ENCODE data around the gene TMEM187.

Gene TMEM187, protein sequence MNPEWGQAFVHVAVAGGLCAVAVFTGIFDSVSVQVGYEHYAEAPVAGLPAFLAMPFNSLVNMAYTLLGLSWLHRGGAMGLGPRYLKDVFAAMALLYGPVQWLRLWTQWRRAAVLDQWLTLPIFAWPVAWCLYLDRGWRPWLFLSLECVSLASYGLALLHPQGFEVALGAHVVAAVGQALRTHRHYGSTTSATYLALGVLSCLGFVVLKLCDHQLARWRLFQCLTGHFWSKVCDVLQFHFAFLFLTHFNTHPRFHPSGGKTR

DNA sequence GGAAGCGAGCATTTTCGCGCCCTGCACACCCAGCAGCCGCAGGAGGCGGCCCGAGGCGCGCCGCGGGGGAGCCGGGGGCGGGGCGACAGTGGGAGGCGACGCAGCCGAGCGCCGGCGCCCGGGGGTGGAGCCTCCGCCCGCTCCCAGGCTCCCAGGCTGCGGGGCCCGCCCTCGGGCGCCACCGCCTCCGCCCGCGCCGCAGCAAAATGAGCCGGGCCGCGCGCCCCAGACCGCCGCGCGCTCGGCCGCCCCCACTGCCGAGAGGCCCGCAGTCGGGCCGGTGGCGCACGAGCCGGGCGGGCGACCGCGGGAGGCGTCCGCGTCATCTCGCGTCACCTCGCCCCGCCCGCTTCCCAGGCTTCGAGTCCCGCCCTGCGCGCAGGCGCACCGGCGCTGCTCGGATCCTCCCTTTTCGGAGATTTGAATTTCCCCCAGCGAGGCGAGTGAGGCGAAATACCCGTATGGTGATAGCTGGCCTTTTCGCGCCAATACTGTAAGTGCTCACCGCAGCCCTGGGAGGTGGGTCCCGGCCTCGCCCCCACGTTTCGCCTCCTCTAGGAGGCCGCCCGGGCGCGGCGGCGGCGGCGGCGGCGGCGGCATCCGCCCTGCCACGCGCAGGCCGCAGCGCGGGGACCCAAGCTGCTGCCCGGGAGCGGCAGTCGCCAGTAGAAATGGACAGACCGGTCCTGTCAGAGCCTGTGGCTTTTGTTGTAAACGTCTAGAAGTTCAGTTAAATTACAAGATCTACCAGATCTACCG, at the start of gene TMEM187:
Gene TMEM187, plus strand, starts transcription at position 387 of the 759 bp plus-strand sequence. CDS start 9,309 bp downstream, outside the sequence.
- DNase-seq (ENCODE audit: low spot score), result peak; percentile 93
- peak within 1 kb of the TSS; percentile 99 for H3K27ac ChIP-seq
- H3K4me3 ChIP-seq, result peak within 1 kb of the TSS; percentile 87
- TF ChIP-seq, protein P1, sequence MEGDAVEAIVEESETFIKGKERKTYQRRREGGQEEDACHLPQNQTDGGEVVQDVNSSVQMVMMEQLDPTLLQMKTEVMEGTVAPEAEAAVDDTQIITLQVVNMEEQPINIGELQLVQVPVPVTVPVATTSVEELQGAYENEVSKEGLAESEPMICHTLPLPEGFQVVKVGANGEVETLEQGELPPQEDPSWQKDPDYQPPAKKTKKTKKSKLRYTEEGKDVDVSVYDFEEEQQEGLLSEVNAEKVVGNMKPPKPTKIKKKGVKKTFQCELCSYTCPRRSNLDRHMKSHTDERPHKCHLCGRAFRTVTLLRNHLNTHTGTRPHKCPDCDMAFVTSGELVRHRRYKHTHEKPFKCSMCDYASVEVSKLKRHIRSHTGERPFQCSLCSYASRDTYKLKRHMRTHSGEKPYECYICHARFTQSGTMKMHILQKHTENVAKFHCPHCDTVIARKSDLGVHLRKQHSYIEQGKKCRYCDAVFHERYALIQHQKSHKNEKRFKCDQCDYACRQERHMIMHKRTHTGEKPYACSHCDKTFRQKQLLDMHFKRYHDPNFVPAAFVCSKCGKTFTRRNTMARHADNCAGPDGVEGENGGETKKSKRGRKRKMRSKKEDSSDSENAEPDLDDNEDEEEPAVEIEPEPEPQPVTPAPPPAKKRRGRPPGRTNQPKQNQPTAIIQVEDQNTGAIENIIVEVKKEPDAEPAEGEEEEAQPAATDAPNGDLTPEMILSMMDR (IDR thresholded peaks at IDR 0.05), result no peak

DNA sequence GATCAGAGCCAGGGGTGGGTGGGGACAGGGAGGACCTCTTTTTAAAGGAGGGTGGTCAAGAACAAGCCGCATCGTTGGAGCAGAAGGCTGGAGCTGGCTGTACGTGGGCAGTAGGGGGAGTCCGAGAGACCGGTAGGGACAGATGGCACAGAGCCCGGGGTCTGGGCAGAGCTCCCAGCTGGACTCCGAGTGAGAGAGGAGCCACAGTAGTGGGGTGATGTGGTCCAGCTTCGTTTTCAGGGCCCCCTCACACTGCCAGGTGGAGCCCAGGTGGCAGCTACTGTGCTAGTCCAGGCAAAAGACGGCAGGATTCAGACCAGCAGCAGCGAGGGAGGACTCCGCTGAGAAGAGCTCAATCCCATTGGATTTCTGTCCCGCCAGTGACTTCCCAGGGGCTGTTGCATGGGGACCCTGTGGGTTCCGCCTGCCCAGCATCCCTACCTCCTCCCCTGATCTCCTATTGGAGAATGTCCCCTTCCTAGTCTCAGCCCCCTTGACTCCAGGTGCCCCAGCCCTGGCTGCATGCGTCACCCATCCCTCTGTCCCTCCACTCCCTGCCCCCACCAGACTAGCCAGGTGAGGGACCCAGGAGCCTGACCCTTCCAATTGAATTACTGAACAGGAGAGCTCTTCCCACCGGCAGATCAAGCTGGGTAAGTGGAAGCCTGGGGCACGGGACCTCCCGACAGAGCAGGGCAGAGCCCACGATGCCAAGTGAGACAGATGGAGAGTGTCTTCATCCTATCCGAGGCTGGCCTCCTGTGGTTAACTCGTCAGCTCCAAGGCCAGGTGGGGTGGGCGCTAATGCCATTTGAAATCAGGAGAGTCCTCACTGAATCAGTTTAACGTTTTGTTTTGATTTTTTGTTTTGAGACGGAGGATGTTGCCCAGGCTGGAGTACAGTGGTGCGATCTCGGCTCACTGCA, 49.4 kb upstream of the TMEM187 start:
- Histone ChIP-seq H3K27ac (no peak overlapping the region), H3K4me3 (peak overlapping the region; percentile 32)
- no peak for DNase-seq (ENCODE audit: low spot score)
- TF ChIP-seq, protein P1 (IDR thresholded peaks at IDR 0.05), result no peak

DNA sequence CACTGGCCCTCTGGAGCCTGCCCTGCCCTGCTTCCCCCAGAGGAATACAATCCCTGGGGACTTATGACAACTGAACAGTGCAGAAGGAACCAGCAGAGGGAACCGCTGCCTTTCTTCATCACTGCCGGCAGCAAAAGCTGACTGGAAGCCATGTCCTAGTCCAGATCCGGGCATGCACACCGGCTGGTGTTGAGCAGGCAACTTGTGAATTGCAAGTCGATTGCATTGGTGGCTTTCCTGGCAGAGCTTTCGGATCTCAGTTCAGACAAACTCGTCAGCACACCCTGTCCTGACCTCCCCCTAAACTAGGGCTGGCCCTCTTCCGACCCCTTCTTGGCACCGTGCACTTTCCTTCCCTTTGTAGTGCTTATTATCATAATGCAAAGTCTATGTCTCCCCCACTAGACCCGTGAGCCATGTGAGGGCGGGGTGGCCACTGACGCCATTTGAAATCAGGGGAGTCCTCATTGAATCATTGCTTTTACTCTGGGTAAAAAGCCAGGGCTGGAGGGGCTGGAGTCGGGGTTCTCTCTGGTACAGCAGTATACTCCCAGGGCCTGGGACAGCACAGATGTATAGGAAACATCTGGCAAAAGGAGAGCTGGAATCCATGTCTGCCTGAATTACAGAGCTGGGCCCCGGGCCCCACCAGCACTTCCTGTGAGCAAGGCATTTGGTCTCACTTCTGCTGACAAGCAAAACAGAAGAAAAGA, 48.2 kb upstream of the TMEM187 start:
- no peak for DNase-seq (ENCODE audit: low spot score)
- Histone ChIP-seq H3K4me3 (peak overlapping the region; percentile 22), H3K27ac (peak overlapping the region in 1 of 2 donors; percentile 91)
- TF ChIP-seq, protein P1 (IDR thresholded peaks at IDR 0.05), result no peak

DNA sequence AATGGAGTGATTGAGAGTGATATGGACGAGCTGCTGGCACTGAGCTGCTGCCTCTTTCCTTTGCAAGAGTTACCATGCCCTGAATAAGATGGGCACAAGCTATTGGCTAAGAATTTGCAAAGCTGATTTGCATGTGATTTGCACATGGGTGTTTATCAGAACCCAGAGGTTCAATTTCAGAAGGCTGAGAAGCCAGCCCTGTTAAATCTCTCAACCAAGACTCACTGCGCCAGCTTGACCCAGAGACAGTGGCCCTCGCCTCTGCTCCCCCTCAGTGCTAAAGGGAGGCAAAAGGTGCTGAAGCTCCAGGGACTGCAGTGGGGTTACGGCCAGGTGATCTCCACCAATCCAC, 47.2 kb upstream of the TMEM187 start:
- DNase-seq (ENCODE audit: low spot score), result no peak
- Histone ChIP-seq H3K4me3 (peak overlapping the region; percentile 73), H3K27ac (peak overlapping the region in 1 of 2 donors; percentile 91)
- TF ChIP-seq, protein P1 (IDR thresholded peaks at IDR 0.05), result no peak

DNA sequence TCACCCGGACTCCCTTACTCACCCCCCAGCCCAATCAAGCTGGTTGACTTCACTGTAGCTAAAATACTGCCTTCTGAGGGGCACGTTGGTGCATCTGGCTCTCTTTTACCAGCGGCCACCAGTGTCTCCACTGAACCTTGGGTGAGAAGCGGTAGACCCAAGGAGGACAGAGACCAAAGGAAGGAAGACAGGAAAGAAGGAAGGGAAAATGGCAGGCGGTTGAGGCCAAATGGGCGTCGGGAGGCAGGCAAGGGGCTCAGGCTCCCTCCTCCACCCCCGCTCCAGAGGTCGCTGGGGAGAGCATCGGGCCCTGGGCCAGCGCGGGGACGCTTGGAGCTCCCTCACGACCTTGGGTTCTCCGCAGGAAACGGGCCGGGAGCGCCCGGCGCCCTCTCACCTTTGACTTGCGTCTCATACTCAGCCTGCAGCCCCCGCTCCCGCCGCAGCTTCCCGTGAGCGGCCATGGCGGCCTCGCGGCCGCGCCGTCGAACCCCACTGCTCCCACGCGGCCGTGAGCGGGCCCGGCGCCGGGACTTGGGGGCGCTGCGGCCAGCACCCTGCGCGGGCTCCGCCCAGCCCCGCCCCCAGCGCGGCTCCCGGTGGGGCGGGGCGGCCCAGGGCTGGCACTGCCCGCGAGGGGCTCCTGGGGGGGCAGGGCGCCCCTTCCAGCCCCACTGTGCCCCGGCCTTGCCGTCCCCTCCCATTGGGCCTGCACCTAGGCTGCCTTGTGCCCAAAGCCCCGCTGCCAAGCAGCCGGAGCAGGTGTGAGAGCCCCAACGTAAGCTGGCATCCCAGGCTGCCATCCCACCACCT, 46.6 kb upstream of the TMEM187 start, which contains the start of gene ARHGAP4:
Gene ARHGAP4, minus strand, starts transcription at position 526 of the 813 bp plus-strand sequence. Its CDS starts 62 bp downstream, at position 464.
- Histone ChIP-seq H3K27ac (peak within 1 kb of the TSS; percentile 78 to 91), H3K4me3 (peak within 1 kb of the TSS; percentile 73)
- no peak for DNase-seq (ENCODE audit: low spot score)
- TF ChIP-seq, protein P1 (IDR thresholded peaks at IDR 0.05), result no peak

DNA sequence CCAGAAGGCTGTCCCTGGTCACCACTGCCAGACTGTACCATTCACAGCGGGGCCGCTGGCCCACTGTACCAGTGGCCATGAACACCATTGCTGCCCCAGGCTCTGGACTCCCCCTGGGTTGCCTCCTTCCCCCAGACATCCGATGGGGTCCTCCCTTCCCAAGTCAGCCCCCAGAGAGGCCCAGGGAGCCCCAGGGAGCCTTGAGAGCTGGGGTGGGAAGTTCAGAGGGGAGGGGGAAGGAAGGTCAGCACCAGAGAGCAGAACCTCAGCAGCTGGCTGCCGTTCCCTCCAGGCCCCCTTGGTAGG, 46.0 kb upstream of the TMEM187 start:
- H3K4me3 ChIP-seq, result peak overlapping the region; percentile 73

More for the DNA sequence above, 46.0 kb upstream of the TMEM187 start:
- H3K27ac ChIP-seq, result peak overlapping the region; percentile 78 to 91
- DNase-seq (ENCODE audit: low spot score), result no peak
- TF ChIP-seq, protein P1 (IDR thresholded peaks at IDR 0.05), result no peak
